ENCODE measurements around the gene TEPSIN. TPM values are rescaled to one million over a fixed set of nuclear protein-coding genes. Genes with fewer than 3 reads are reported as not detected.

Gene TEPSIN
- total and polyA plus RNA-seq, 7 donors = 10.9 to 22.1 (median 12.5) TPM

- intact Hi-C loops (cut with DNase I) = no loop called here
- ATAC-seq = no peak
- peak overlapping the region; percentile 11 for H3K4me3 ChIP-seq
- 79 to 82% (median 81%) methylated on average over 21 of the region's 21 CpGs for WGBS, 3 donors
- H3K4me1 ChIP-seq = no peaks in the 10 kb centered on the region
- TF ChIP-seq CTCF (IDR thresholded peaks at IDR 0.05) = no peak
- no peaks in the 10 kb centered on the region for H3K27me3 ChIP-seq (ENCODE audit: insufficient read depth in 3 of 3, low read length in 2 of 3)
- H3K36me3 ChIP-seq (ENCODE audit: insufficient read depth in 1 of 2, low read depth in 1 of 2) = peaks cover 0 to 3% of the 10 kb centered on the region in 2 donors
- H3K27ac ChIP-seq = no peak overlapping the region
- no peaks in the 10 kb centered on the region for H3K9me3 ChIP-seq
- no peak for DNase-seq
Measured at GRCh38 chr17:81197831-81198490, 40.9 kb downstream of the TEPSIN start.

GRCh38 chr17:81197409-81197795 is 41.5 kb downstream of the TEPSIN start:
- no peak for TF ChIP-seq CTCF (IDR thresholded peaks at IDR 0.05)
- H3K27me3 ChIP-seq (ENCODE audit: insufficient read depth in 3 of 3, low read length in 2 of 3) = no peaks in the 10 kb centered on the region
- H3K36me3 ChIP-seq (ENCODE audit: insufficient read depth in 1 of 2, low read depth in 1 of 2) = peaks cover 0 to 3% of the 10 kb centered on the region in 2 donors
- 76 to 79% (median 79%) methylated on average over 14 of the region's 14 CpGs for WGBS, 3 donors
- no peaks in the 10 kb centered on the region for H3K4me1 ChIP-seq
- H3K27ac ChIP-seq = no peak overlapping the region
- no peaks in the 10 kb centered on the region for H3K9me3 ChIP-seq
- peak overlapping the region; percentile 11 for H3K4me3 ChIP-seq
- DNase-seq = no peak
- intact Hi-C loops (cut with DNase I) = no loop called here
- no peak for ATAC-seq

- H3K36me3 ChIP-seq (ENCODE audit: insufficient read depth in 1 of 2, low read depth in 1 of 2) = peaks cover 0 to 3% of the 10 kb centered on the region in 2 donors
- intact Hi-C loops (cut with DNase I) = no loop called here
- H3K9me3 ChIP-seq = no peaks in the 10 kb centered on the region
- H3K27ac ChIP-seq = no peak overlapping the region
- 83 to 89% (median 87%) methylated on average over 43 to 45 of the region's 45 CpGs for WGBS, 3 donors
- DNase-seq = no peak
- H3K4me3 ChIP-seq = no peak overlapping the region
- TF ChIP-seq CTCF (IDR thresholded peaks at IDR 0.05) = no peak
- no peaks in the 10 kb centered on the region for H3K27me3 ChIP-seq (ENCODE audit: insufficient read depth in 3 of 3, low read length in 2 of 3)
- no peaks in the 10 kb centered on the region for H3K4me1 ChIP-seq
- no peak for ATAC-seq
Measured at GRCh38 chr17:81196505-81197408, 42.1 kb downstream of the TEPSIN start.

- Histone ChIP-seq H3K4me1 (no peaks in the 10 kb centered on the region), H3K27me3 (ENCODE audit: insufficient read depth in 3 of 3, low read length in 2 of 3) (no peaks in the 10 kb centered on the region), H3K36me3 (ENCODE audit: insufficient read depth in 1 of 2, low read depth in 1 of 2) (peaks cover 0 to 3% of the 10 kb centered on the region in 2 donors), H3K27ac (no peak overlapping the region), H3K9me3 (no peaks in the 10 kb centered on the region), H3K4me3 (no peak overlapping the region)
- ATAC-seq (no peak), DNase-seq (no peak)
- 88 to 94% (median 92%) methylated on average over 14 of the region's 14 CpGs for WGBS, 3 donors
- no peak for TF ChIP-seq CTCF (IDR thresholded peaks at IDR 0.05)
- intact Hi-C loops (cut with DNase I) = no loop called here
Measured at GRCh38 chr17:81195941-81196495, 42.8 kb downstream of the TEPSIN start.

Data from psoas muscle (tissue), 8 donors.